HepG2 (cell line): ENCODE data around the gene CSMD2. TPM values are rescaled to one million over a fixed set of nuclear protein-coding genes. Genes with fewer than 3 reads are reported as not detected.

Source experiments
- ATAC-seq: fragments of 200-7000 bp; cut with Tn5 transposase; 3 replicates; pipeline ENCODE4 v1.9.1; 2020; ENCODE audit warnings: mild to moderate bottlenecking, moderate library complexity
- BruUV-seq: library from RNA; stranded (reverse); fragments of 400-500 nt; replicated peaks from 2 replicates; lab custom pipeline; 2021; lab: Mats Ljungman, UMichigan
- CTCF ChIA-PET: fragments of 300-600 bp; formaldehyde crosslinking; extraction: SDS; loops from one replicate; lab custom pipeline; 2021; ENCODE audit warnings: low total read pairs, inconsistent platforms, low intra/inter-chr PET ratio; lab: Yijun Ruan, JAX
- POLR2A ChIA-PET: fragments of 350-600 bp; sonication (Branson Sonifier 250); formaldehyde crosslinking; loops from one replicate; lab custom pipeline; 2020; ENCODE audit warnings: antibody characterized with exemption, inconsistent platforms; lab: Yijun Ruan, JAX
- DNase-seq: peaks from one replicate; pipeline ENCODE4 v3.0.0-alpha.2; 2015; ENCODE audit warnings: low spot score
- FAIRE-seq: peaks from 3 replicates; lab custom pipeline; 2011; peaks lifted over from hg19 to GRCh38; lab: Jason Lieb, UNC
- H2AFZ ChIP-seq: one replicate; pipeline ENCODE4 v1.6.1; 2011; ENCODE audit warnings: low read length, inconsistent platforms
- H3K27ac ChIP-seq: fragments of 300-600 bp; 3 replicates; pipeline ENCODE4 v1.8.0; 2011; ENCODE audit warnings: mixed run types, mild to moderate bottlenecking, mixed read lengths, low read length, inconsistent platforms; ENCODE audit not compliant: insufficient read depth; ENCODE audit errors: extremely low read length
- H3K27me3 ChIP-seq, 2 experiments: fragments of 200-600 bp in 1 of 2; 2 replicates in 1 of 2; 3 replicates in 1 of 2; pipeline versions ENCODE4 v1.6.0 to v1.8.0; 2011; ENCODE audit warnings: low read length in 2 of 2, mild to moderate bottlenecking in 2 of 2, moderate library complexity in 2 of 2, inconsistent platforms in 1 of 2; ENCODE audit not compliant: insufficient read depth in 2 of 2, control insufficient read depth in 1 of 2
- H3K36me3 ChIP-seq, 2 experiments: fragments of 200-600 bp in 1 of 2; replicated peaks in 1 of 2; 2 replicates in 1 of 2; 3 replicates in 1 of 2; pipeline versions ENCODE4 v1.5.1 to v1.8.0; 2011; ENCODE audit warnings: low read length in 2 of 2, inconsistent platforms in 1 of 2; ENCODE audit not compliant: insufficient read depth in 2 of 2, control insufficient read depth in 1 of 2
- H3K4me1 ChIP-seq: 2 replicates; pipeline ENCODE4 v1.5.1; 2012; ENCODE audit warnings: low read length, inconsistent platforms; ENCODE audit not compliant: insufficient read depth
- H3K4me2 ChIP-seq: 2 replicates; pipeline ENCODE4 v1.6.0; 2011; ENCODE audit warnings: low read depth, low read length, inconsistent platforms
- H3K4me3 ChIP-seq, 3 experiments: fragments of 200-600 bp in 1 of 3; sonication (generic), shearing (Covaris generic) in 1 of 3; replicated peaks in 1 of 3; 2 replicates each; pipeline ENCODE4 v1.5.1; 2011 to 2016; ENCODE audit warnings: low read length in 3 of 3, inconsistent platforms in 2 of 3, low read depth in 2 of 3, mild to moderate bottlenecking in 2 of 3, control low read depth in 1 of 3, mixed read lengths in 1 of 3; ENCODE audit not compliant: insufficient read depth in 1 of 3
- H3K79me2 ChIP-seq: one replicate; pipeline ENCODE4 v1.6.1; 2011; ENCODE audit warnings: low read length, inconsistent platforms; ENCODE audit not compliant: insufficient read depth
- H3K9ac ChIP-seq: 2 replicates; pipeline ENCODE4 v1.6.0; 2011; ENCODE audit warnings: mild to moderate bottlenecking, low read depth, low read length, inconsistent platforms; ENCODE audit not compliant: insufficient read depth
- H3K9me3 ChIP-seq: 2 replicates; pipeline ENCODE4 v1.5.1; 2012; ENCODE audit warnings: mild to moderate bottlenecking, low read length
- H4K20me1 ChIP-seq: 2 replicates; pipeline ENCODE4 v1.6.0; 2011; ENCODE audit warnings: inconsistent platforms, mild to moderate bottlenecking, low read length, moderate library complexity; ENCODE audit not compliant: insufficient read depth
- CREB1 ChIP-seq, 2 experiments: fragments of 450-650 bp in 1 of 2; IDR thresholded peaks; 2 replicates each; pipeline ENCODE4 v1.6.1; 2016 to 2017; ENCODE audit warnings: control low read depth in 1 of 2, mild to moderate bottlenecking in 1 of 2, missing compliant biosample characterization in 1 of 2, missing genetic modification characterization in 1 of 2
- CTCF ChIP-seq: sonication (generic); formaldehyde crosslinking; IDR thresholded peaks from 2 replicates; pipeline ENCODE4 v1.5.0; 2020; ENCODE audit warnings: mild to moderate bottlenecking, missing genetic modification reagents, moderate library complexity
- GLI4 ChIP-seq: sonication (generic); formaldehyde crosslinking; IDR thresholded peaks from 2 replicates; pipeline ENCODE4 v1.5.1; 2020; ENCODE audit warnings: missing genetic modification reagents, mild to moderate bottlenecking, moderate library complexity, borderline replicate concordance
- KLF9 ChIP-seq: IDR thresholded peaks from 2 replicates; pipeline ENCODE4 v1.6.1; 2016; ENCODE audit warnings: low read depth
- MAFK ChIP-seq, 2 experiments: IDR thresholded peaks in 1 of 2; conservative IDR thresholded peaks in 1 of 2; 2 replicates each; pipeline ENCODE4 v1.6.1; 2011; ENCODE audit warnings: improper control_type of control experiment in 2 of 2, low read length in 2 of 2
- SMC3 ChIP-seq: IDR thresholded peaks from 2 replicates; pipeline ENCODE4 v1.6.1; 2011; ENCODE audit warnings: low read length, improper control_type of control experiment
- WGBS: methylation state at CpG from one replicate; pipeline ENCODE4 v1.1.6; 2017; ENCODE audit warnings: low lambda C conversion rate; 5-methylcytosine and 5-hydroxymethylcytosine counted together
- in situ Hi-C: cut with HindIII; loops from 2 replicates; pipeline ENCODE4 v1.10.0; 2017; ENCODE audit warnings: low pct_unique_long_range_greater_than_20kb; ENCODE audit not compliant: extremely low pct_ligation_motif_present
- intact Hi-C: fragments of 100-400 bp; cut with micrococcal nuclease; formaldehyde crosslinking; loops from one replicate; pipeline ENCODE4 v1.10.0; 2022; ENCODE audit not compliant: unreplicated experiment
- polyA plus RNA-seq, 8 experiments: library from polyadenylated mRNA; depleted of rRNA in 3 of 8; stranded (reverse) in 7 of 8; unstranded in 1 of 8; fragments of >200 nt; fragmentation: Illumina TruSeq in 4 of 8; extraction: Trizol in 4 of 8; gene quantifications; 2 replicates each; pipeline versions ENCODE4 v1.2.1 to v1.2.3, GENCODE V29; 2011 to 2016; ENCODE audit warnings: low read depth in 4 of 8, missing spikeins in 1 of 8, mixed read lengths in 1 of 8; ENCODE audit not compliant: insufficient read depth in 1 of 8
- total RNA-seq, 5 experiments: library from RNA; depleted of rRNA; stranded (reverse); fragments of >200 nt; fragmentation: Illumina TruSeq; extraction: Trizol; gene quantifications; 2 replicates each; pipeline ENCODE4 v1.2.3, GENCODE V29; 2016; ENCODE audit warnings: low read depth in 1 of 5

The CSMD2 gene
- total and polyA plus RNA-seq, 2 of the 13 experiments (the other 11 are each of a cell fraction or from before 2014, with no cell fraction given) = not detected

DNA sequence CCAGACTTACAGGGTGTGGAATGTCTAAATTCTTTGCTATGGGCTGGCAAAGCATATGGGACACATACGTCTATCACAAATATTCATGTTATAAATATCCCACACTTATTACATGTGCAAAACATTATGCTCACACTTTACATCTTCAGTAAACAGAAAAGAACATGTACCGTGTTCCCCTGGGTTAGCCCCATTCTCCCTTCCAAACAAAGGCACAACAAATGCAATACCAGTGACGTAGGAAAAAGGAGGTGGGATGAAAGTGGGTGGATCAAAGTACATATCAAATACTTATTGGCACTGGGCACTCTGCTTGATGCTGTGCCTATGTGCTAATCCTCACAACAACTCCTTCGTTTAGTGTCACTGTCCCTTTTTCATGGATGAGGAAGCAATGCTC, 521.8 kb downstream of the CSMD2 start:
- Histone ChIP-seq H2AFZ (no peak overlapping the region), H3K9me3 (0 out of 2 replicates have a peak, but pooled peaks cover under 1% of the 10 kb centered on the region), H3K4me2 (no peak overlapping the region), H3K27ac (no peak overlapping the region), H3K9ac (no peak overlapping the region), H3K4me1 (no peaks in the 10 kb centered on the region), H3K27me3 (peaks cover 0 to 8% of the 10 kb centered on the region in 2 experiments; a peak in 1 of 5 replicates), H3K36me3 (no peaks in the 10 kb centered on the region), H3K79me2 (no peaks in the 10 kb centered on the region), H3K4me3 (no peak overlapping the region), H4K20me1 (no peaks in the 10 kb centered on the region)
- no TSS peak for BruUV-seq
- CTCF ChIA-PET = no interaction called here
- DNase-seq = no peak
- no peak for ATAC-seq
- POLR2A ChIA-PET = no interaction called here
- no peak for FAIRE-seq
- in situ Hi-C loops (loop anchor here (25.0 kb wide), 1 partner anchor 519 kb away; the partner anchor contains the start of gene CSMD2), intact Hi-C loops (no loop called here)
- TF ChIP-seq GLI4 (CRISPR knock-in tag) = no peak
- TF ChIP-seq MAFK (conservative IDR thresholded peaks at IDR 0.05 in 1 of 2, IDR thresholded peaks at IDR 0.05 in 1 of 2; ENCODE audit: low read length in 2 of 2) = no peak
- peak; percentile 31; the same call in 1 of the 2 replicates for TF ChIP-seq CREB1 (IDR thresholded peaks at IDR 0.05)
- TF ChIP-seq CREB1 (CRISPR knock-in tag; IDR thresholded peaks at IDR 0.05) = no peak
- WGBS = 0% methylated on average over 4 of the region's 4 CpGs

DNA sequence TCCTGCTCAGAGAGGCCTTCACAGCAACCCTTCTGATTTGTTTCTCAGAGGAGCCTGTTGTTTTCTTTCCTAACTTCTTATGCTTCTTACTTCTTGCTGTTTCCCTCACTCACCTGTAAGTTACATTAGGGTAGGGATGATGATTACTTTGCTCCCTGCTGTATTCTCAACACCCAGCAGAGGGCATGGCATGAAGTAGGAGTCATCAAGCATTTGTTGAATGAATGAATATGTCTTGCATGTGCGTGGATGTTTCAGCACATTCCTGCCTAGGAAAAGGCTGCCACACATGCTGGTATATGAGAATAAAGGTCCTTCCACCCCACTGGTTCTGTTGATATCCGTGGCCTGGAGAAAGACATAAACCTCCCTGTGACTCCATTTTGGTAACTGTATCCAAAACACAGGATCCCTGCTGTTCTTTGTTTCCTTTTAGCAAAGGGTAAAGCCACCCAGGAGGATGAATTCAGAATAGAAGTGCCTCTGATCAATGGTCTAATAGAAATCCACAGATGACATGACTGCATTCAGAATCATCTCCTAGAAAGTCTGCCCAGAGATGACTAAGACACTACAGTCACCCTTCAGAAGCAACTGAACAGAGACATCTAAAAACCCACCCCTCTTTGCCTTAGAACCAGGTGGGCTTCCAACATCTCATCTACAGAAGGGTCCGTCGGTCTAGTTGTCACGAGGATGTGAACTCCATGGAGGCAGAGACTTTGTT, 523.8 kb downstream of the CSMD2 start:
- Histone ChIP-seq H3K4me1 (no peaks in the 10 kb centered on the region), H3K4me2 (no peak overlapping the region), H2AFZ (no peak overlapping the region), H3K9ac (no peak overlapping the region), H3K36me3 (no peaks in the 10 kb centered on the region), H4K20me1 (no peaks in the 10 kb centered on the region), H3K79me2 (no peaks in the 10 kb centered on the region), H3K9me3 (no peaks in the 10 kb centered on the region), H3K4me3 (no peak overlapping the region), H3K27me3 (peaks cover 0 to 22% of the 10 kb centered on the region in 2 experiments; a peak in 1 of 5 replicates), H3K27ac (no peak overlapping the region)
- in situ Hi-C loops (loop anchor here (25.0 kb wide), 1 partner anchor 521 kb away; the partner anchor contains the start of gene CSMD2), intact Hi-C loops (no loop called here)
- peak; percentile 47; the same call in 2 of the 3 replicates for ATAC-seq
- no peak for FAIRE-seq
- BruUV-seq = no TSS peak
- POLR2A ChIA-PET = no interaction called here
- CTCF ChIA-PET = interaction anchor here (1.6 kb wide), 1 partner anchor 957 kb away, joined by 3 read pairs; no protein-coding TSS in a partner anchor
- 5% methylated on average over 5 of the region's 5 CpGs for WGBS
- TF ChIP-seq KLF9 (CRISPR knock-in tag) = no peak
- peak; percentile 37; the same call in 1 of the 2 replicates for TF ChIP-seq SMC3
- TF ChIP-seq CTCF = peak; percentile 40; the same call in 1 of the 2 replicates
- peak; percentile 13 for DNase-seq
